CD4-positive, alpha-beta T cell (primary cell): ENCODE data around the gene TSEN2. TPM values are rescaled to one million over a fixed set of nuclear protein-coding genes. Genes with fewer than 3 reads are reported as not detected.

ENCODE experiments used
- ATAC-seq: fragments of 200-7000 bp; cut with Tn5 transposase; one replicate; pipeline ENCODE4 v1.10.0; 2022; ENCODE audit warnings: mild to moderate bottlenecking; ENCODE audit not compliant: poor library complexity
- CTCF ChIA-PET: fragments of 350-600 bp; sonication (Branson Sonifier 250); formaldehyde crosslinking; loops from one replicate; lab custom pipeline; 2021; ENCODE audit warnings: antibody characterized with exemption, inconsistent platforms; lab: Charles Lee
- POLR2A ChIA-PET: fragments of 350-600 bp; sonication (Branson Sonifier 250); formaldehyde crosslinking; loops from one replicate; lab custom pipeline; 2021; ENCODE audit warnings: antibody characterized with exemption, inconsistent platforms; lab: Charles Lee
- DNase-seq, 14 experiments: peaks; one replicate each; pipeline ENCODE4 v3.0.0-alpha.2; 2013 to 2020; ENCODE audit warnings: mixed read lengths in 2 of 14
- H3K27ac ChIP-seq, 2 donors: one replicate each; pipeline versions ENCODE4 v1.5.1 to v1.7.0; 2013; ENCODE audit warnings: low read length in 2 of 2, low read depth in 1 of 2, mild to moderate bottlenecking in 1 of 2
- H3K27me3 ChIP-seq, 2 experiments: 1 replicate in 1 of 2; 2 replicates in 1 of 2; pipeline versions ENCODE4 v1.6.1 to v1.7.0; 2013; ENCODE audit warnings: low read length in 2 of 2, control low read depth in 1 of 2, mild to moderate bottlenecking in 1 of 2, moderate library complexity in 1 of 2; ENCODE audit not compliant: insufficient read depth in 2 of 2, control insufficient read depth in 1 of 2
- H3K36me3 ChIP-seq: one replicate; pipeline ENCODE4 v1.6.1; 2013; ENCODE audit warnings: low read length, control low read depth; ENCODE audit not compliant: insufficient read depth
- H3K4me1 ChIP-seq: one replicate; pipeline ENCODE4 v1.6.1; 2013; ENCODE audit warnings: low read length, control low read depth; ENCODE audit not compliant: insufficient read depth
- H3K4me3 ChIP-seq: one replicate; pipeline ENCODE4 v1.5.1; 2013; ENCODE audit warnings: mild to moderate bottlenecking, low read length, moderate library complexity
- H3K9me3 ChIP-seq, 2 experiments: 1 replicate in 1 of 2; 2 replicates in 1 of 2; pipeline versions ENCODE4 v1.6.1 to v1.7.0; 2013; ENCODE audit warnings: low read length in 2 of 2, mild to moderate bottlenecking in 2 of 2, control low read depth in 1 of 2, moderate library complexity in 1 of 2; ENCODE audit not compliant: control insufficient read depth in 1 of 2, insufficient read depth in 1 of 2
- H3K27ac Mint-ChIP-seq: one replicate; pipeline ENCODE4 v1.8.0; 2020; ENCODE audit warnings: mixed read lengths
- H3K27me3 Mint-ChIP-seq: one replicate; pipeline ENCODE4 v1.8.0; 2021; ENCODE audit warnings: mixed read lengths
- H3K36me3 Mint-ChIP-seq: one replicate; pipeline ENCODE4 v1.8.0; 2021; ENCODE audit warnings: low read depth, mixed read lengths
- H3K4me1 Mint-ChIP-seq: one replicate; pipeline ENCODE4 v1.8.0; 2021; ENCODE audit warnings: low read depth, mixed read lengths
- H3K4me3 Mint-ChIP-seq: one replicate; pipeline ENCODE4 v1.8.0; 2020; ENCODE audit warnings: mild to moderate bottlenecking, mixed read lengths
- H3K9me3 Mint-ChIP-seq: one replicate; pipeline ENCODE4 v1.8.0; 2020; ENCODE audit warnings: mixed read lengths
- intact Hi-C, 2 experiments: fragments of 100-400 bp; cut with DNase I in 1 of 2; cut with micrococcal nuclease in 1 of 2; formaldehyde crosslinking; loops; one replicate each; pipeline versions ENCODE4 v1.15.1 to v1.9.0; 2023 to 2025; cut with DNase I, micrococcal nuclease
- total RNA-seq, 174 experiments: library from RNA in 2 of 174; stranded (reverse) in 2 of 174; gene quantifications; one replicate each; pipeline ENCODE4 v1.2.3 and lab custom pipeline; 2021 to 2026
- TF ChIP-seq, protein P1 (sequence below): fragments of 200-600 bp; IDR thresholded peaks from one replicate; pipeline ENCODE4 v1.8.0; 2022; ENCODE audit warnings: antibody characterized with exemption, mild to moderate bottlenecking

The TSEN2 gene
- total RNA-seq, 2 experiments from 2014 or later: 8.0 to 8.2 TPM

DNA sequence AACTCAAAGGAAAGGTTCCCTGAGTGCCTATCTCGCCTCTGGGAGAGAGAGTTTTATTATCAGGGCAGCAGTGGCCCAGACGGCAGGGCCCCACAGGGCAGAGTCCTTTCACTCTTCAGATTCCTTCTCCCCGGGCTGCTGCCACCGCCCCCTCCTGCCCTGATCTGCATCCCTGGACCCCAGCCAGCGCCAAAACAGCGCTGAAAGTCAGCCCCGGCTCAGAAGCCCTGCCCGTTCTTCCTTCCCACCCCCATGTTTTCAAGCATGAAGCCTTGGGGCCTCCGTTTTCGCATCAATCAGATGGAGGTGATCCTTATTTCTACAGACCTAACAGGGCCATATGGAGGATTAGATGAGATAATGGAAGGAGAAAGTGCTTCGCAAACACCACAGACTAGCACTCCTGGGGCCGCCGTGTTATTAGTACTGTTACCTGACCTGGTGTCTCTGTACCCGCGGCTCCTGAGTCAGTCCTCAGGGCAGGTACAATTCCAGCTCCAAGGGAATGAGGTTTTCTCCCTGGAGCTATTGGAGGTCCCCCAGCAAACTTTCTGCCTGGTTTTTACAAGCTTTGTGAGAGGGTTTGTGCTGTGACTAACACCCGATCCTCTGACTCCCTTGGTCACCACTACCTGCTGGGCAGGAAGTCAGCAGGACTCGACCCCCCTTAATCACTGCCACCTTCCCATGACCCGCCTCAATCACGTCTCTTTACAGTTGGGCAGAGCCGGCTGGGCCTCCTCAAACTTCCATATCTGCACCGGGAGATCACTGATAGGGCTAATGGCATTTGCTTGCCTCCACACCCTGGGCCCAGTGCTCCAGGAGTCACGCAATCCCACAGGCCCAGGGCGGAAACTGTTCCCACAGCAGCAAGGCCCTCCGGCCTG, 39.5 kb upstream of the TSEN2 start:
- intact Hi-C loops: loop anchor here in 1 of 2 experiments (5.0 kb wide), 1 partner anchor 133 kb away; no protein-coding TSS in a partner anchor
- no peaks in the 10 kb centered on the region for H3K27me3 Mint-ChIP-seq
- Histone ChIP-seq H3K4me1 (no peaks in the 10 kb centered on the region), H3K4me3 (no peak overlapping the region), H3K27ac (no peak overlapping the region), H3K9me3 (no peaks in the 10 kb centered on the region), H3K36me3 (no peaks in the 10 kb centered on the region), H3K27me3 (no peaks in the 10 kb centered on the region)
- no peaks in the 10 kb centered on the region for H3K9me3 Mint-ChIP-seq
- no peaks in the 10 kb centered on the region for H3K4me1 Mint-ChIP-seq
- ATAC-seq (no peak), DNase-seq (no peak)
- CTCF ChIA-PET: no interaction called here
- TF ChIP-seq, protein P1, sequence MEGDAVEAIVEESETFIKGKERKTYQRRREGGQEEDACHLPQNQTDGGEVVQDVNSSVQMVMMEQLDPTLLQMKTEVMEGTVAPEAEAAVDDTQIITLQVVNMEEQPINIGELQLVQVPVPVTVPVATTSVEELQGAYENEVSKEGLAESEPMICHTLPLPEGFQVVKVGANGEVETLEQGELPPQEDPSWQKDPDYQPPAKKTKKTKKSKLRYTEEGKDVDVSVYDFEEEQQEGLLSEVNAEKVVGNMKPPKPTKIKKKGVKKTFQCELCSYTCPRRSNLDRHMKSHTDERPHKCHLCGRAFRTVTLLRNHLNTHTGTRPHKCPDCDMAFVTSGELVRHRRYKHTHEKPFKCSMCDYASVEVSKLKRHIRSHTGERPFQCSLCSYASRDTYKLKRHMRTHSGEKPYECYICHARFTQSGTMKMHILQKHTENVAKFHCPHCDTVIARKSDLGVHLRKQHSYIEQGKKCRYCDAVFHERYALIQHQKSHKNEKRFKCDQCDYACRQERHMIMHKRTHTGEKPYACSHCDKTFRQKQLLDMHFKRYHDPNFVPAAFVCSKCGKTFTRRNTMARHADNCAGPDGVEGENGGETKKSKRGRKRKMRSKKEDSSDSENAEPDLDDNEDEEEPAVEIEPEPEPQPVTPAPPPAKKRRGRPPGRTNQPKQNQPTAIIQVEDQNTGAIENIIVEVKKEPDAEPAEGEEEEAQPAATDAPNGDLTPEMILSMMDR: no peak
- H3K4me3 Mint-ChIP-seq: no peak overlapping the region
- POLR2A ChIA-PET: no interaction called here
- H3K36me3 Mint-ChIP-seq: no peaks in the 10 kb centered on the region
- H3K27ac Mint-ChIP-seq: no peak overlapping the region

DNA sequence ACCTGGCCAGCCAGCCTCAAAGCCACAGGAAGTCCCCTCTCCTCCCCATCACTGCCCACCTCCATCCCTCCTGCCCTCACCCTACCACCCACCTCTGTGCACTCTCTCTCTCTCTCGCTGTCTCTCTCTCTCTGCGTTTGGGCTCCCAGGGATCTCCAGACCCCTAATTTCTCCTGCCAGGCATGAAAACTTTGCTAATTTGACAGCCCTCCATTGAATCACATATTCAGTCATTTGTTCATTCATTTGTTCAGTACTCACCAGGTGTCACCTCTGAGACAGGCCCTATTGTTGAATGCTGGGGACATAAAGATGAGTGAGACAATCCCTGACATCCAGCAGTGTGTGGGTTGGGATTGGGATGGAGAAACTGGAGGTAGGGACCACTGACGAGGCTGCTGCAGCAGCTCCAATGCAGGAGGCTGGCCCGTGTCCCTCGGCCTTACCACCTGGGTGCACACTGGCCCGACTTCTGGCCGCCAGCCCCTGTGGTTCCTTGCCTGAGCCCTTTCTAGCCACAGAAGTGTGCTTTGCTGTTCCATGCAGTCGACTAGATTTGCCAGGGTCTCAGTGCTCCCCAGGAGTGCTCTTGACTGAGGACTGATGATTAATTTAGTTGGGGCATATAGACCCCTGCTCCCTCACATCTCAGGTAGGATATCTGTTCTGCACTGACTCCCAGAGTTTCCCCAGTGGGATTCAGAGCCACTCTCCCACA, 38.6 kb upstream of the TSEN2 start:
- POLR2A ChIA-PET: no interaction called here
- no peaks in the 10 kb centered on the region for H3K27me3 Mint-ChIP-seq
- ATAC-seq: no peak

DNA sequence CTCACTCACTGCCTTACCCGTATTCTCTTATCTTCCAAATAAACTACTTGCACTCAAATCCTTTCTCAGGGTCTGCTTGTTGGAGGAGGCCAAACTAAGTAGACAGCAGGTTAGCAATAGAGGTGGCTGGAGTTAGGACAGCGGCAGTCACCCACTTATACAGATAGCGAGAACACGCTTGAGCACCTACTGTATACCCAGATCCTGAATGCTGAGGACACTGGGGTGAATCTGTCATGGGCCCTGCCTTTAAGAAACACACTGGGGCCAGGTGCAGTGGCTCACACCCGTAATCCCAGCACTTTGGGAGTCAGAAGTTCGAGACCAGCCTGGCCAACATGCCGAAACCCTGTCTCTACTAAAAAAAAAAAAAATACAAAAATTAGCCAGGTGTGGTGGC, 38.0 kb upstream of the TSEN2 start:
- intact Hi-C loops: loop anchor here in 1 of 2 experiments (5.0 kb wide), 1 partner anchor 134 kb away; no protein-coding TSS in a partner anchor
- no peak for DNase-seq
- no peak overlapping the region for H3K27ac ChIP-seq
- POLR2A ChIA-PET: no interaction called here
- H3K4me3 ChIP-seq: no peak overlapping the region
- no peaks in the 10 kb centered on the region for H3K27me3 ChIP-seq
- Mint-ChIP-seq H3K4me1 (no peaks in the 10 kb centered on the region), H3K9me3 (no peaks in the 10 kb centered on the region), H3K27me3 (no peaks in the 10 kb centered on the region), H3K36me3 (no peaks in the 10 kb centered on the region), H3K4me3 (no peak overlapping the region), H3K27ac (no peak overlapping the region)
- H3K9me3 ChIP-seq: no peaks in the 10 kb centered on the region
- no peaks in the 10 kb centered on the region for H3K36me3 ChIP-seq
- TF ChIP-seq, protein P1: no peak
- ATAC-seq: no peak
- H3K4me1 ChIP-seq: no peaks in the 10 kb centered on the region
- CTCF ChIA-PET: no interaction called here

More for the DNA sequence above, 38.6 kb upstream of the TSEN2 start:
- Histone ChIP-seq H3K27me3 (no peaks in the 10 kb centered on the region), H3K27ac (no peak overlapping the region), H3K9me3 (no peaks in the 10 kb centered on the region), H3K4me1 (no peaks in the 10 kb centered on the region), H3K36me3 (no peaks in the 10 kb centered on the region), H3K4me3 (no peak overlapping the region)
- H3K36me3 Mint-ChIP-seq: no peaks in the 10 kb centered on the region
- H3K4me1 Mint-ChIP-seq: no peaks in the 10 kb centered on the region
- CTCF ChIA-PET: no interaction called here
- H3K27ac Mint-ChIP-seq: no peak overlapping the region
- no peak overlapping the region for H3K4me3 Mint-ChIP-seq
- no peak for DNase-seq
- no peaks in the 10 kb centered on the region for H3K9me3 Mint-ChIP-seq
- TF ChIP-seq, protein P1: no peak
- intact Hi-C loops: loop anchor here in 1 of 2 experiments (5.0 kb wide), 1 partner anchor 133 kb away; no protein-coding TSS in a partner anchor
